H9 (cell line): ENCODE results near the gene MPZL3. TPM values are rescaled to one million over a fixed set of nuclear protein-coding genes. Genes with fewer than 3 reads are reported as not detected.

Source experiments
- DNase-seq: peaks from one replicate; pipeline ENCODE4 v3.0.0-alpha.2; 2017
- H2AFZ ChIP-seq: one replicate; pipeline ENCODE4 v1.6.1; 2013; ENCODE audit warnings: mild to moderate bottlenecking, low read length, control low read depth, moderate library complexity
- H2AK5ac ChIP-seq: 2 replicates; pipeline ENCODE4 v1.6.1; 2013; ENCODE audit warnings: low read length, control low read depth, mixed read lengths; ENCODE audit not compliant: insufficient read length
- H2BK120ac ChIP-seq: one replicate; pipeline ENCODE4 v1.6.1; 2013; ENCODE audit warnings: low read depth, mild to moderate bottlenecking, low read length, control low read depth, inconsistent platforms; ENCODE audit not compliant: poor library complexity, severe bottlenecking
- H2BK12ac ChIP-seq: 2 replicates; pipeline ENCODE4 v1.6.1; 2013; ENCODE audit warnings: low read length, control low read depth, mixed read lengths, low read depth; ENCODE audit not compliant: insufficient read length
- H2BK15ac ChIP-seq: 2 replicates; pipeline ENCODE4 v1.6.1; 2013; ENCODE audit warnings: low read depth, low read length, control low read depth
- H2BK20ac ChIP-seq: one replicate; pipeline ENCODE4 v1.6.1; 2013; ENCODE audit warnings: low read depth, mild to moderate bottlenecking, low read length, control low read depth, inconsistent platforms; ENCODE audit not compliant: poor library complexity, severe bottlenecking
- H2BK5ac ChIP-seq: 2 replicates; pipeline ENCODE4 v1.6.1; 2013; ENCODE audit warnings: low read length, control low read depth, mixed read lengths; ENCODE audit not compliant: insufficient read length
- H3K14ac ChIP-seq: 2 replicates; pipeline ENCODE4 v1.6.1; 2013; ENCODE audit warnings: low read length, control low read depth; ENCODE audit not compliant: insufficient read depth
- H3K18ac ChIP-seq: 2 replicates; pipeline ENCODE4 v1.6.1; 2013; ENCODE audit warnings: low read depth, mild to moderate bottlenecking, mixed read lengths, low read length, control low read depth; ENCODE audit not compliant: insufficient read length
- H3K23ac ChIP-seq: 2 replicates; pipeline ENCODE4 v1.6.1; 2013; ENCODE audit warnings: low read length, control low read depth, mixed read lengths, low read depth; ENCODE audit not compliant: insufficient read length
- H3K23me2 ChIP-seq: 2 replicates; pipeline ENCODE4 v1.6.1; 2013; ENCODE audit warnings: low read depth, mild to moderate bottlenecking, mixed read lengths, low read length, control low read depth; ENCODE audit not compliant: insufficient read length, poor library complexity, severe bottlenecking
- H3K27ac ChIP-seq: 2 replicates; pipeline ENCODE4 v1.5.1; 2013; ENCODE audit warnings: low read length, control low read depth, mixed read lengths, low read depth; ENCODE audit not compliant: insufficient read length
- H3K27me3 ChIP-seq: 2 replicates; pipeline ENCODE4 v1.6.1; 2013; ENCODE audit warnings: low read length, control low read depth, inconsistent platforms; ENCODE audit not compliant: insufficient read depth
- H3K4ac ChIP-seq: 2 replicates; pipeline ENCODE4 v1.6.1; 2013; ENCODE audit warnings: low read depth, mild to moderate bottlenecking, control low read depth, inconsistent platforms, low read length, moderate library complexity
- H3K4me1 ChIP-seq: 2 replicates; pipeline ENCODE4 v1.6.1; 2013; ENCODE audit warnings: low read length, control low read depth, inconsistent platforms; ENCODE audit not compliant: insufficient read depth
- H3K4me2 ChIP-seq: 2 replicates; pipeline ENCODE4 v1.6.1; 2013; ENCODE audit warnings: low read length, control low read depth, mixed read lengths; ENCODE audit not compliant: insufficient read length, insufficient read depth
- H3K56ac ChIP-seq: 2 replicates; pipeline ENCODE4 v1.6.1; 2013; ENCODE audit warnings: low read depth, mild to moderate bottlenecking, mixed read lengths, low read length, control low read depth; ENCODE audit not compliant: insufficient read length
- H3K79me1 ChIP-seq: 2 replicates; pipeline ENCODE4 v1.6.1; 2013; ENCODE audit warnings: low read depth, mild to moderate bottlenecking, moderate library complexity, low read length, control low read depth, inconsistent platforms; ENCODE audit not compliant: insufficient read depth, poor library complexity, severe bottlenecking
- H3K79me2 ChIP-seq: 2 replicates; pipeline ENCODE4 v1.6.1; 2013; ENCODE audit warnings: low read length, control low read depth, inconsistent platforms; ENCODE audit not compliant: insufficient read depth
- H3K9ac ChIP-seq: 2 replicates; pipeline ENCODE4 v1.6.1; 2013; ENCODE audit warnings: low read length, control low read depth, mixed read lengths; ENCODE audit not compliant: insufficient read length; ENCODE audit errors: extremely low read depth
- H3K9me3 ChIP-seq: one replicate; pipeline ENCODE4 v1.6.1; 2013; ENCODE audit warnings: low read depth, low read length, inconsistent platforms; ENCODE audit not compliant: control insufficient read depth
- H3T11ph ChIP-seq: one replicate; pipeline ENCODE4 v1.6.1; 2013; ENCODE audit warnings: mild to moderate bottlenecking, low read length, control low read depth, inconsistent platforms
- H4K20me1 ChIP-seq: one replicate; pipeline ENCODE4 v1.6.1; 2013; ENCODE audit not compliant: control insufficient read depth, insufficient read length, insufficient read depth
- H4K5ac ChIP-seq: 2 replicates; pipeline ENCODE4 v1.6.1; 2013; ENCODE audit warnings: low read depth, mild to moderate bottlenecking, mixed read lengths, low read length, control low read depth; ENCODE audit not compliant: insufficient read length
- H4K8ac ChIP-seq: replicated peaks from 2 replicates; pipeline ENCODE4 v1.6.1; 2013; ENCODE audit warnings: low read length, control low read depth, mixed read lengths, low read depth; ENCODE audit not compliant: insufficient read length
- H4K91ac ChIP-seq: 2 replicates; pipeline ENCODE4 v1.6.1; 2013; ENCODE audit warnings: low read depth, mild to moderate bottlenecking, moderate library complexity, mixed read lengths, low read length, control low read depth; ENCODE audit not compliant: insufficient read length
- H3K27ac Mint-ChIP-seq, 3 experiments: 2 replicates in 2 of 3; 3 replicates in 1 of 3; pipeline ENCODE4 v1.8.0; 2020 to 2021; ENCODE audit warnings: mixed read lengths in 3 of 3, mild to moderate bottlenecking in 1 of 3, moderate library complexity in 1 of 3
- H3K27me3 Mint-ChIP-seq: 2 replicates; pipeline ENCODE4 v1.8.0; 2021; ENCODE audit warnings: low read depth, mild to moderate bottlenecking, moderate library complexity, mixed read lengths
- H3K36me3 Mint-ChIP-seq, 3 experiments: 2 replicates in 2 of 3; 3 replicates in 1 of 3; pipeline ENCODE4 v1.8.0; 2020 to 2021; ENCODE audit warnings: low read depth in 3 of 3, mixed read lengths in 3 of 3; ENCODE audit not compliant: insufficient read depth in 1 of 3
- H3K4me1 Mint-ChIP-seq, 2 experiments: 2 replicates each; pipeline ENCODE4 v1.8.0; 2020; ENCODE audit warnings: mixed read lengths in 2 of 2
- H3K4me3 Mint-ChIP-seq, 2 experiments: 2 replicates in 1 of 2; 3 replicates in 1 of 2; pipeline ENCODE4 v1.8.0; 2020 to 2021; ENCODE audit warnings: mild to moderate bottlenecking in 2 of 2, mixed read lengths in 2 of 2, moderate library complexity in 1 of 2
- H3K9me3 Mint-ChIP-seq, 2 experiments: 2 replicates in 1 of 2; 3 replicates in 1 of 2; pipeline ENCODE4 v1.8.0; 2020; ENCODE audit warnings: mild to moderate bottlenecking in 2 of 2, mixed read lengths in 2 of 2, moderate library complexity in 1 of 2
- WGBS: extraction: QIAGEN DNeasy Blood & Tissue Kit; methylation state at CpG from one replicate; pipeline ENCODE4 v1.1.7; 2013; ENCODE audit warnings: missing lambda C conversion rate, low lambda C conversion rate, mixed read lengths; ENCODE audit not compliant: insufficient read length; ENCODE audit errors: extremely low coverage; 5-methylcytosine and 5-hydroxymethylcytosine counted together
- total RNA-seq: library from RNA; stranded (reverse); gene quantifications from 2 replicates; pipeline ENCODE4 v1.2.1, GENCODE V29; 2021
- TF ChIP-seq, protein P1 (sequence below): fragments of 200-600 bp; sonication (generic); conservative IDR thresholded peaks from 3 replicates; pipeline ENCODE4 v1.8.0; 2021; ENCODE audit warnings: antibody characterized with exemption, mild to moderate bottlenecking

Gene MPZL3
- total RNA-seq, 1 experiment from 2014 or later = 2.6 TPM

DNA sequence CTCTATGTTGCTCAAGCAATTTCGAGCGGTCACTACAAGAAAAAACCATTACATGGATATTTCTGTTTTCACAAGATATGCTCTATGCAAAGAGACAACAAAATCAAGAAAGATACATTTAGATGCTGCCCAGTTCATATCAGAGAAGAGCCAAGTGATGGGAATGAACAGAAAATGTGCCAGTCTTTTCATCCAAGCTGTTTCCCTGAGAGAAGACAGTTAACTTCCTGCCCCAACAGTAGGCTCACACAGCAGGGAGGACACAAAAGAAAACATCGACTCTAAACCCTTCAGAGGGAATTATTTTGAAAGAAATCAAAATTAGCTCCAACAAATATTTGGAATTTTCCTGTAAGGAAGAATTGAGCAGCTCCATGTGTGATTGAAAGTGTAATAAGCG is 39.0 kb downstream of the MPZL3 start:
- H3K9me3 Mint-ChIP-seq = peaks cover 0 to 6% of the 10 kb centered on the region in 2 experiments; a peak in 3 of 5 replicates
- no peak overlapping the region for H3K18ac ChIP-seq
- H2BK20ac ChIP-seq = no peak overlapping the region
- no peaks in the 10 kb centered on the region for H3K79me2 ChIP-seq
- H3K27me3 ChIP-seq = no peaks in the 10 kb centered on the region
- TF ChIP-seq, protein P1, sequence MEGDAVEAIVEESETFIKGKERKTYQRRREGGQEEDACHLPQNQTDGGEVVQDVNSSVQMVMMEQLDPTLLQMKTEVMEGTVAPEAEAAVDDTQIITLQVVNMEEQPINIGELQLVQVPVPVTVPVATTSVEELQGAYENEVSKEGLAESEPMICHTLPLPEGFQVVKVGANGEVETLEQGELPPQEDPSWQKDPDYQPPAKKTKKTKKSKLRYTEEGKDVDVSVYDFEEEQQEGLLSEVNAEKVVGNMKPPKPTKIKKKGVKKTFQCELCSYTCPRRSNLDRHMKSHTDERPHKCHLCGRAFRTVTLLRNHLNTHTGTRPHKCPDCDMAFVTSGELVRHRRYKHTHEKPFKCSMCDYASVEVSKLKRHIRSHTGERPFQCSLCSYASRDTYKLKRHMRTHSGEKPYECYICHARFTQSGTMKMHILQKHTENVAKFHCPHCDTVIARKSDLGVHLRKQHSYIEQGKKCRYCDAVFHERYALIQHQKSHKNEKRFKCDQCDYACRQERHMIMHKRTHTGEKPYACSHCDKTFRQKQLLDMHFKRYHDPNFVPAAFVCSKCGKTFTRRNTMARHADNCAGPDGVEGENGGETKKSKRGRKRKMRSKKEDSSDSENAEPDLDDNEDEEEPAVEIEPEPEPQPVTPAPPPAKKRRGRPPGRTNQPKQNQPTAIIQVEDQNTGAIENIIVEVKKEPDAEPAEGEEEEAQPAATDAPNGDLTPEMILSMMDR = no peak
- no peak overlapping the region for H4K5ac ChIP-seq
- no peaks in the 10 kb centered on the region for H3K9me3 ChIP-seq
- no peak for DNase-seq
- peak overlapping the region in 1 of 2 experiments; percentile 19; a peak in 1 of 5 replicates for H3K4me3 Mint-ChIP-seq
- H3K4me1 ChIP-seq = peaks cover 27% of the 10 kb centered on the region
- H2BK120ac ChIP-seq = no peak overlapping the region
- no peak overlapping the region for H3K23ac ChIP-seq
- no peak overlapping the region for H2BK5ac ChIP-seq
- H3K36me3 Mint-ChIP-seq = peaks cover 0 to 14% (median 0%) of the 10 kb centered on the region in 3 experiments; a peak in 3 of 7 replicates
- no peak overlapping the region for H4K8ac ChIP-seq
- H3K4ac ChIP-seq = no peak overlapping the region
- peak overlapping the region; percentile 8 to 59 (median 50); a peak in 3 of 7 replicates for H3K27ac Mint-ChIP-seq
- H4K20me1 ChIP-seq = no peaks in the 10 kb centered on the region
- no CpG with 5 or more reads among the region's 4 CpGs for WGBS
- H2AFZ ChIP-seq = no peak overlapping the region
- no peaks in the 10 kb centered on the region for H3K23me2 ChIP-seq
- H3K79me1 ChIP-seq = no peaks in the 10 kb centered on the region
- H3K56ac ChIP-seq = no peak overlapping the region
- peaks cover 1% of the 10 kb centered on the region; the same call in 1 of the 2 replicates for H3K27me3 Mint-ChIP-seq
- H3K14ac ChIP-seq = no peak overlapping the region
- no peak overlapping the region for H2AK5ac ChIP-seq
- H2BK12ac ChIP-seq = no peak overlapping the region
- H3K9ac ChIP-seq = no peak overlapping the region
- peaks cover 48 to 49% of the 10 kb centered on the region in 2 experiments for H3K4me1 Mint-ChIP-seq
- no peak overlapping the region for H3K4me2 ChIP-seq
- no peak overlapping the region for H3T11ph ChIP-seq
- no peak overlapping the region for H3K27ac ChIP-seq
- no peak overlapping the region for H4K91ac ChIP-seq
- 0 out of 2 replicates have a peak overlapping the region, but pooled peaks have one; percentile 86 for H2BK15ac ChIP-seq
